T-helper 22 cell (primary cell): ENCODE data around the gene DNAH17.

ENCODE experiments used
- DNase-seq: peaks from one replicate; pipeline ENCODE4 v3.0.0-alpha.2; 2020; ENCODE audit warnings: low read depth

DNAH17 gene

DNA sequence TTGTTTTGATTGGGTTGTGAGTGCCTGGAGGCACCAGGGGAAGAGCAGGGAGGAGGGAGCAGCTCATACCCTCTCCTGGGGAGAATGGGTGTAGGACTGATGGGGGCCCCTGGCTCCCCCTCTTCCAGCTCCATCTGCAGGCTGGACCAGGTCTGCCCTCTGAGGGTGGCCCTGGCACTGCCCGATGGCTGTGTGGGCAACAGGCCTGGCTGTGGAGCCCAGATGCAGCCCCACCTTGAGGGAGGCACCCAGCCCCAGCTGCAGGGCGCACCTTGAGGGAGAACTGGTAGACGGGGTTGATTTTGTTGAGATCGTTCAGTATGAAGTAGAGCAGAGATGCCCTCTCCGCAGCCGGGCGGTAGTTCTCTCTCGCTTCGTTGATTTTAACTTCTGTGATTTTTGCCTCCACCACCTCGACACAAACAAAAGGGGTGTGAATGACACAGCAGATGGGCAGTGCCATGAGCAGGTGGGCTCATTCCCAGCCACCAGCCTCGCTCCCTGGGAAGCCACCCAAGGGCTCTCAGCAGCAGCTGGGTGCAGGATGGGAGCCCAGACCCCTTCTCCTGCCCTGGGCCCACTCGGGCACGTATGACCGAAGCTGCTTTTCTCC is 127.1 kb downstream of the DNAH17 start:
- no peak for DNase-seq

DNA sequence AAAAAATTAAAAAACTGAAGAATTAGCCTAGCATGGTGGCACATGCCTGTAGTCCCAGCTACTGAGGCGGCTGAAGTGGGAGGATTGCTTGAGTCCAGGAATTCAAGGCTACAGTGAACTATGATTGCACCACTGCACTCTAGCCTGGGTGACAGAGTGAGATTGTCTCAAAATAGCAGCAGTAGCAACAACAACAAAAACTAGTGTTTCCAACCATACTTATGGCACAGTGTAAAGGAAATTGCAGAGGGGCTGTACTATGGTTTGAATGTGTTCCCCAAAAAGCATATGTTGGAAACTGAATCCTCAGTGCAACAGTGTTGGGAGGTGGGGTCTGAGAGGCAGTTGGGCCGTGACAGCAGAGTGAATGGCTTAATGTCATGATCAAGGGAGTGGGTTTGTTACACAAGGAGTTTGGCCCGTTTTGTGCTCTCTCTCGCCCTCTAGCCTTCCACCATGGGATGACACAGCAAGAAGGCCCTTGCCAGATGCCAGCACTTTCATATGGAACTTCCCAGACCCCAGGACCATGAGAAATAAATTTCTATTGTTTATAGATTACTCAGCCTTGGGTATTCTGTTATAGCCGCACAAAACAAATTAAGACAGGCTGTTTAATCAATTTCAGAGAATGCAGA is 128.7 kb downstream of the DNAH17 start:
- no peak for DNase-seq

- no peak for DNase-seq
Measured at GRCh38 chr17:78446833-78447232, 130.4 kb downstream of the DNAH17 start.

- DNase-seq, result no peak
Measured at GRCh38 chr17:78444392-78444791, 132.8 kb downstream of the DNAH17 start.

- DNase-seq, result no peak
Measured at GRCh38 chr17:78442648-78443218, 134.5 kb downstream of the DNAH17 start.

DNA sequence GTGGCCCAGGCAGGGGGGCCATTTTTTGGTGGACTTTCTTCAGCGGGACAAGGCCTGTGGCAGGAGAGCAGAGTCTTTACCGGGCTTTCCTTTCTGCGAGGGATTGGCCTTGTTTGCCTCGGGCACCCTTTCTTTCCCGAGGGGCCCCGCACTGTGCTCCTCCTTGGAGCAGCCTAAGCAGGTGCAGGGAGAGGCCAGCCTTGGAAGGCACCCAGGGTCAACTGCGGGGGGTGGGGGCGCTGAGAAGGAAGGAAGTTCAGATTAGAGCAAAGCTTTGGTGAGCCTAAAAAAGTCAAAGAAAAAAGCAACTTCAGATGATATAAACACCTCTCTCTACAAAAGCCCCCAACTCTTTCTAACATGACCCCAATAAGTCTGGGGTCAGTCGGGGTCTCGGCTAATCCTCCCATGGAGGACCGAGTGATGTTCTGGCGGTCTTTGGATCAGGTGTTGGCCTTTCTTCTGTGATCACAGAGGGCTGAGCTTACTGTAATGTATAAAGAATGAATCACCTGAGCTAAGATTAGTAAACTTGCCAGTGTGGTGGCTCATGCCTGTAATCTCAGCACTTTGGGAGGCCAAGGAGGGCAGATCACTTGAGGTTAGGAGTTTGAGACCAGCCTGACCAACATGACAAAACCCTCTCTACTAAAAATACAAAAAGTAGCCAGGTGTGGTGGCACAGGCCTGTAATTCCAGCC is 135.8 kb downstream of the DNAH17 start:
- DNase-seq, result no peak

GRCh38 chr17:78438694-78439325 is 138.4 kb downstream of the DNAH17 start:
- DNase-seq, result no peak

- no peak for DNase-seq
Measured at GRCh38 chr17:78438271-78438691, 138.9 kb downstream of the DNAH17 start.

- DNase-seq, result no peak
Measured at GRCh38 chr17:78437508-78438169, 139.6 kb downstream of the DNAH17 start.

GRCh38 chr17:78435330-78436005 is 141.7 kb downstream of the DNAH17 start:
- DNase-seq, result no peak

DNA sequence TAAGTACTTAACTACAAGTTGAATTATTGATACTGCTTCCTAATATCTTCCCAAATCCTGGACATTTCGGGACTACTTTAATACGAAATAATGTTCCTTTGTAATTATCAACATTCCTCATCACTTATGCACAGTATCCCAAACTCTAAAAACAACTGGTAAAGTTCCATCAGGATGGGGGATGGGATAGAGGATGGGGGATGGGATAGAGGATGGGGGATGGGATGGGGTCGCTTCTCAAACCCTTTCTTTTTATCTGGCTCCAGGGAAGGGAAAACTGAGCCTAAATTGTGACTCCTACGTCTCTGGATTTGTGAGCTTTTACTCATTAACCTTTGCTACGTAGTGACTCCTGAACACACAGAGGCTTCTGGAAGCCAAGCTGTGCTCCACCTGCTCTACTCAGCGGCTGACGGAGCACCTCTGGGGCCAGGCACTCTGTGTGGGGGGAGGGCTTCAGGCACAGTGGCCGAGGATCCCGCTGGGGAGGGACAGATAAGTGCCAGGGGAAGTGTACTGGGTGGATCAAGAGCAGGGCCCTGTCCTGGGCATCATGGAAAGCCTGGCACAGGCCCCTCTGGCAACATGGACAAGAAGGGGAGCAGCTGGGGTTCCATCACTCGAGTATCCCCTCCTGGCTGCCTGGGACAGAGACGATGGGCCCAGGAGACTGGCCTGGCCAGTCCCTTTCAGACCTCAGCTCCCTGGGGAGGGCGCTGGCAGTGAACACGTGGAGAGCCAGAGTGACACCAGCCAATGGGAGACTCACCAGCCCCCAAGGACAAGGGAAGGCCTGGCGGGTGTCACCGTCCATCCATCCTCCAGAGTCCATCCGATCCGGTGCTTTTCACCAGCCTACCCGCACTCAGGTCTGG is 142.5 kb downstream of the DNAH17 start:
- no peak for DNase-seq

DNA sequence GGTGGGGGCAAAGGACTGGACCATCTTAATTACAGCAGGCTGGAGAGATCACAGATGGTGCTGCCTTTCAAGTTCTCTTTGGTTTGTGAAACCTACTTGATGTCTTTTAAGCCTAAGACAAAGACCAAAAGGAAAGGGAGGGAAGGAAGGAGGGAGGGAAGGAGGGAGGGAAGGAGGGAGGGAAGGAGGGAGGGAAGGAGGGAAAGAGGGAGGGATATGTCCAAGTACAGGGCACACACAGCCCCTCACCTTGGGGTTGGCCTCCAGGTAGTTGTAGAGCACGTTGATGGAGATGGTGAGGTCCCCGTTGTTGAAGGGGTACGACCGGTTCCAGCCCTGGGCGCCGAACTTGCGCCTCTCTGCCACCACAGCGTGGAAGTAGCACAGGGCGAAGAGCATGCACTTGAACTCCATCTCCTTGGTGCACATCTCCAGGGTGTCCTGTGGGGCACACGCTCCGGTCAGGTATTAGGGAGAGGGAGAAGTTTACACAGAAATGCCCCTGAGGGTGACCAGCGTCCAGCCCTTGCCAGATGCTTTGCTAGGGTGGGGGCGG is 143.3 kb downstream of the DNAH17 start:
- no peak for DNase-seq

- DNase-seq, result no peak
Measured at GRCh38 chr17:78433013-78433727, 144.0 kb downstream of the DNAH17 start.

GRCh38 chr17:78432226-78433012 is 144.8 kb downstream of the DNAH17 start:
- no peak for DNase-seq

- no peak for DNase-seq
Measured at GRCh38 chr17:78431692-78431958, 145.6 kb downstream of the DNAH17 start.

DNA sequence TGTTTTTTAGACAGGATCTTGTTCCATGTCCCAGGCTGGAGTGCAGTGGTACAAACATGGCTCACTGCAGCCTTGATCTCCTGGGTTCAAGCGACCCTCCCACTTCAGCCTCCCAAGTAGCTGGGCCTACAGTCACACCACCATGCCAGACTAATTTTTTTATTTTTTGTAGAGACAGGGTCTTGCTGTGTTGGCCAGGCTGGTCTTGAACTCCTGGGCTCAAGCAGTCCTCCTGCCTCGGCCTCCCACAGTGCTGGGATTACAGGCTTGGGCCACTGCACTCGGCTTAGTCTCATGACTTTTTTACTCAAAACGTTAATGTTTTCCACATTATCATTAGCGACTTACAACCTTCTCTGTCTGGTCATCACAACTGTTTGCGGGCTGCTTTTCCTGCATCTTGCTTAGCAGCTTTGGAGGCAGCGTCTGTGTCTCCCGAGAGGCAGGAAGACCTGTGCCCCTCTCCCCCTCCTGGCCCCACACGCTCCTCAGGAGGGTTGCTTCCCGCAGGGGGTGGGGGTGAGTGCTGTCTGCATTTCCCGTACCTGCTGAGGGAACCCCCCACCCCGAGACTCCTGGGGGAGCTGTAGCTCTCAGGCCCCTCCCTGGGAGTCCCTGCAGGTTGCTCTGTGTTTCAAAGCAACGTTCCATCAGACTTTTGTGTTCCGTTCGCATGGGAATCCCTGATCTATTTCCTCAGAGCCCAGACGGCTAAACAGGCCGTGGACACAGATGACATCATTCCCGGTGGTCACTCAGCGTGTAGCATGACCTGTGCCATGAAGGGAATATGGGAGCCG is 146.1 kb downstream of the DNAH17 start:
- no peak for DNase-seq

- DNase-seq, result no peak
Measured at GRCh38 chr17:78429618-78429995, 147.6 kb downstream of the DNAH17 start.
